A549 (cell line): Measurements from ENCODE around the gene ZBP1. TPM values are rescaled to one million over a fixed set of nuclear protein-coding genes. Genes with fewer than 3 reads are reported as not detected.
A peak's percentile ranks its signal among the peaks of the same experiment; 100 is the strongest.

Source experiments
- ATAC-seq, 2 experiments: fragments of 200-7000 bp in 1 of 2; fragments of >200 bp in 1 of 2; cut with Nextera tagmentation in 1 of 2; cut with Tn5 transposase in 1 of 2; 3 replicates each; pipeline versions ENCODE4 v1.8.0 to v1.9.1; 2018 to 2020; ENCODE audit warnings: mild to moderate bottlenecking in 1 of 2, moderate library complexity in 1 of 2
- CTCF ChIA-PET: fragments of 300-600 bp; sonication (Branson Sonifier 250); formaldehyde crosslinking; extraction: SDS; loops from one replicate; lab custom pipeline; 2021; ENCODE audit warnings: antibody characterized with exemption, inconsistent platforms; lab: Yijun Ruan, JAX
- POLR2A ChIA-PET: fragments of 350-600 bp; formaldehyde crosslinking; extraction: SDS; loops from one replicate; lab custom pipeline; 2021; ENCODE audit warnings: antibody characterized with exemption, inconsistent platforms; lab: Yijun Ruan, JAX
- DNase-seq, 2 experiments: peaks; one replicate each; pipeline versions ENCODE4 v3.0.0 to v3.0.0-alpha.2; 2011 to 2016; ENCODE audit warnings: low read depth in 1 of 2, low spot score in 1 of 2
- FAIRE-seq: peaks from 2 replicates; lab custom pipeline; 2011; peaks lifted over from hg19 to GRCh38; lab: Jason Lieb, UNC
- H3K27ac ChIP-seq, 2 experiments: fragments of >200 bp; sonication (Bioruptor Twin); formaldehyde crosslinking; 3 replicates each; pipeline ENCODE4 v1.5.1; 2016 to 2017
- H3K4me1 ChIP-seq: fragments of >200 bp; sonication (Bioruptor Twin); formaldehyde crosslinking; 3 replicates; pipeline ENCODE4 v1.6.1; 2016
- H3K4me2 ChIP-seq: fragments of >200 bp; sonication (Bioruptor Twin); formaldehyde crosslinking; 3 replicates; pipeline ENCODE4 v1.6.1; 2016
- H3K4me3 ChIP-seq: fragments of >200 bp; sonication (Bioruptor Twin); formaldehyde crosslinking; 3 replicates; pipeline ENCODE4 v1.5.1; 2016
- H3K9me3 ChIP-seq: fragments of >200 bp; sonication (Bioruptor Twin); formaldehyde crosslinking; 3 replicates; pipeline ENCODE4 v1.6.1; 2016
- BHLHE40 ChIP-seq: IDR thresholded peaks from 2 replicates; pipeline ENCODE4 v1.6.1; 2012; ENCODE audit warnings: low read depth, low read length, inconsistent platforms
- FOSB ChIP-seq: fragments of 250-450 bp; sonication (Bioruptor Pico); IDR thresholded peaks from 2 replicates; pipeline ENCODE4 v1.5.0; 2020; ENCODE audit warnings: mild to moderate bottlenecking, moderate library complexity
- JUN ChIP-seq, 2 experiments: fragments of >200 bp; sonication (Bioruptor Twin); formaldehyde crosslinking; IDR thresholded peaks; 2 replicates in 1 of 2; 3 replicates in 1 of 2; pipeline ENCODE4 v1.6.1; 2016 to 2017
- JUNB ChIP-seq: fragments of >200 bp; sonication (Bioruptor Twin); formaldehyde crosslinking; IDR thresholded peaks from 2 replicates; pipeline ENCODE4 v1.6.1; 2016
- KDM5A ChIP-seq: fragments of 200-600 bp; sonication (generic); IDR thresholded peaks from 2 replicates; pipeline ENCODE4 v1.6.1; 2016; ENCODE audit warnings: antibody characterized with exemption, mild to moderate bottlenecking
- MAZ ChIP-seq: fragments of 150-350 bp; IDR thresholded peaks from 2 replicates; pipeline ENCODE4 v1.6.1; 2014; ENCODE audit warnings: antibody characterized with exemption, low read depth, low read length, borderline replicate concordance
- MYC ChIP-seq: IDR thresholded peaks from 2 replicates; pipeline ENCODE4 v1.6.1; 2012; ENCODE audit warnings: mild to moderate bottlenecking, inconsistent platforms, low read length, improper control_type of control experiment, borderline replicate concordance
- NFE2L2 ChIP-seq: fragments of 150-350 bp; conservative IDR thresholded peaks from 2 replicates; pipeline ENCODE4 v1.6.1; 2014; ENCODE audit warnings: low read length
- NR3C1 ChIP-seq: fragments of >200 bp; sonication (Bioruptor Twin); formaldehyde crosslinking; IDR thresholded peaks from 3 replicates; pipeline ENCODE4 v1.6.1; 2017
- RAD21 ChIP-seq, 2 experiments: fragments of >200 bp in 1 of 2; sonication (Bioruptor Twin) in 1 of 2; formaldehyde crosslinking in 1 of 2; IDR thresholded peaks in 1 of 2; conservative IDR thresholded peaks in 1 of 2; 2 replicates in 1 of 2; 3 replicates in 1 of 2; pipeline ENCODE4 v1.6.1; 2012 to 2018; ENCODE audit warnings: inconsistent platforms in 1 of 2
- RCOR1 ChIP-seq: fragments of 150-350 bp; IDR thresholded peaks from 2 replicates; pipeline ENCODE4 v1.6.1; 2014; ENCODE audit warnings: antibody characterized with exemption, low read length, low read depth
- ZSCAN20 ChIP-seq: fragments of 250-450 bp; sonication (Bioruptor Pico); IDR thresholded peaks from 2 replicates; pipeline ENCODE4 v1.8.0; 2022; ENCODE audit warnings: mild to moderate bottlenecking, moderate library complexity
- WGBS: methylation state at CpG from one replicate; pipeline ENCODE4 v1.1.6; 2017; ENCODE audit errors: missing lambda C conversion rate; 5-methylcytosine and 5-hydroxymethylcytosine counted together
- polyA plus RNA-seq, 4 experiments: library from polyadenylated mRNA; depleted of rRNA in 3 of 4; stranded (reverse); fragments of >200 nt; fragmentation: RNase III in 1 of 4; extraction: RNeasy Plus Mini Kit Qiagen cat#74134 plus additional on column Dnase treatment in 1 of 4; gene quantifications; 2 replicates in 3 of 4; 3 replicates in 1 of 4; pipeline ENCODE4 v1.2.3, GENCODE V29; 2011 to 2017
- TF ChIP-seq, protein P1 (sequence below): IDR thresholded peaks from 2 replicates; pipeline ENCODE4 v1.6.1; 2012; ENCODE audit warnings: low read depth, borderline replicate concordance
- TF ChIP-seq, protein P2 (sequence below): fragments of 150-350 bp; IDR thresholded peaks from 2 replicates; pipeline ENCODE4 v1.6.1; 2014; ENCODE audit warnings: low read depth, mild to moderate bottlenecking, low read length
- TF ChIP-seq, protein P3 (sequence below): fragments of >200 bp; sonication (Bioruptor Twin); formaldehyde crosslinking; IDR thresholded peaks from 3 replicates; pipeline ENCODE4 v1.5.1; 2016
- TF ChIP-seq, protein P4 (sequence below): fragments of 450-650 bp; IDR thresholded peaks from 2 replicates; pipeline ENCODE4 v1.6.1; 2014; ENCODE audit warnings: antibody characterized with exemption

ZBP1 gene
- polyA plus RNA-seq, 2 of the 4 experiments (the other 2 are of a cell fraction), result 0.05 TPM; not detected in 1

DNA sequence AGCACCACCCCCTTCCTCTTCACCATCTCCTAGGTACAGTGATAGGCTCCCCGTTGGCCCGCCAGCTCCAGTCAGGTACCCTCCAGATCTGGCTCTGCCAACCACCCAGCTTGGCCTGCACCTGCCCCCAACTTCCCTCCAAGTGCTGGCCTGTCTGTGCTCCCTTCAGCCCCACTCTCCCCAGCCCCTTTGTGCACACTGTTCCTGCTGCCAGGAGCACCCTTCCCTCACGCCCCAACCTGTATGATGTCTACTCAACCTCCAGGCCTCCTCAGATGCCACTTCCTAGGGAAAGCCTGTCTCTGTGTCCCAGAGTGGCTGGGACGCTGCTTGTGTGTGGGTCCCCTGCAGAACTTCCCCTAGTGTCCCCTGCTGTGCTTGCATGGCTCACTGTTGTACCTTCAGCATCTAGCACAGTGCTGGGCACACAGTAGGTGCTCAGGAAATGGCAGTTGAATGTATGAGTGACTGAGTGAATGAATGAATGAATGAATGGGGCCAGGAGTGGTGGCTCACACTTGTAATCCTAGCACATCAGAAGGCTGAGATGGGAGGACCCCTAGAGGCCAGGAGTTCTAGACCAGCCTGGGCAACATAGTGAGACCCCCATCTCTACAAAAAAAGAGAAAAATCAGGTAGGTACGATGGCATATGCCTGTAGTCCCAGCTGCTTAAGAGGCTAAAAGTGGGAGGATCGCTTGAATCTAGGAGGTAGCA, 3.0 kb downstream of the ZBP1 start:
- 79% methylated on average over 6 of the region's 6 CpGs for WGBS
- Histone ChIP-seq H3K4me2 (no peak overlapping the region), H3K9me3 (no peaks in the 10 kb centered on the region), H3K27ac (0 out of 6 replicates have a peak overlapping the region, but pooled peaks of 1 of the 2 experiments have one; percentile 18), H3K4me1 (peaks cover 17% of the 10 kb centered on the region), H3K4me3 (no peak overlapping the region)
- ATAC-seq, result no peak
- FAIRE-seq, result no peak
- CTCF ChIA-PET, result interaction anchor here (0.8 to 8.7 kb wide), 7 partner anchors 11 to 592 kb away, joined by 3 to 109 read pairs (median 4); partner anchors contain the start of gene PCK1
- TF ChIP-seq ZSCAN20 (CRISPR knock-in tag), result no peak
- TF ChIP-seq, protein P1, sequence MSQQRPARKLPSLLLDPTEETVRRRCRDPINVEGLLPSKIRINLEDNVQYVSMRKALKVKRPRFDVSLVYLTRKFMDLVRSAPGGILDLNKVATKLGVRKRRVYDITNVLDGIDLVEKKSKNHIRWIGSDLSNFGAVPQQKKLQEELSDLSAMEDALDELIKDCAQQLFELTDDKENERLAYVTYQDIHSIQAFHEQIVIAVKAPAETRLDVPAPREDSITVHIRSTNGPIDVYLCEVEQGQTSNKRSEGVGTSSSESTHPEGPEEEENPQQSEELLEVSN, result no peak
- TF ChIP-seq, protein P2, sequence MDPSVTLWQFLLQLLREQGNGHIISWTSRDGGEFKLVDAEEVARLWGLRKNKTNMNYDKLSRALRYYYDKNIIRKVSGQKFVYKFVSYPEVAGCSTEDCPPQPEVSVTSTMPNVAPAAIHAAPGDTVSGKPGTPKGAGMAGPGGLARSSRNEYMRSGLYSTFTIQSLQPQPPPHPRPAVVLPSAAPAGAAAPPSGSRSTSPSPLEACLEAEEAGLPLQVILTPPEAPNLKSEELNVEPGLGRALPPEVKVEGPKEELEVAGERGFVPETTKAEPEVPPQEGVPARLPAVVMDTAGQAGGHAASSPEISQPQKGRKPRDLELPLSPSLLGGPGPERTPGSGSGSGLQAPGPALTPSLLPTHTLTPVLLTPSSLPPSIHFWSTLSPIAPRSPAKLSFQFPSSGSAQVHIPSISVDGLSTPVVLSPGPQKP, result no peak
- TF ChIP-seq NR3C1, result no peak
- TF ChIP-seq, protein P3, sequence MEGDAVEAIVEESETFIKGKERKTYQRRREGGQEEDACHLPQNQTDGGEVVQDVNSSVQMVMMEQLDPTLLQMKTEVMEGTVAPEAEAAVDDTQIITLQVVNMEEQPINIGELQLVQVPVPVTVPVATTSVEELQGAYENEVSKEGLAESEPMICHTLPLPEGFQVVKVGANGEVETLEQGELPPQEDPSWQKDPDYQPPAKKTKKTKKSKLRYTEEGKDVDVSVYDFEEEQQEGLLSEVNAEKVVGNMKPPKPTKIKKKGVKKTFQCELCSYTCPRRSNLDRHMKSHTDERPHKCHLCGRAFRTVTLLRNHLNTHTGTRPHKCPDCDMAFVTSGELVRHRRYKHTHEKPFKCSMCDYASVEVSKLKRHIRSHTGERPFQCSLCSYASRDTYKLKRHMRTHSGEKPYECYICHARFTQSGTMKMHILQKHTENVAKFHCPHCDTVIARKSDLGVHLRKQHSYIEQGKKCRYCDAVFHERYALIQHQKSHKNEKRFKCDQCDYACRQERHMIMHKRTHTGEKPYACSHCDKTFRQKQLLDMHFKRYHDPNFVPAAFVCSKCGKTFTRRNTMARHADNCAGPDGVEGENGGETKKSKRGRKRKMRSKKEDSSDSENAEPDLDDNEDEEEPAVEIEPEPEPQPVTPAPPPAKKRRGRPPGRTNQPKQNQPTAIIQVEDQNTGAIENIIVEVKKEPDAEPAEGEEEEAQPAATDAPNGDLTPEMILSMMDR, result no peak
- POLR2A ChIA-PET, result no interaction called here
- no peak for DNase-seq

GRCh38 chr20:57616143-57616951, 3.9 kb downstream of the ZBP1 start:
- DNase-seq, result no peak
- ATAC-seq, result no peak
- Histone ChIP-seq H3K4me1 (peaks cover 12% of the 10 kb centered on the region), H3K4me2 (no peak overlapping the region), H3K4me3 (no peak overlapping the region), H3K9me3 (no peaks in the 10 kb centered on the region), H3K27ac (no peak overlapping the region)
- TF ChIP-seq MAZ, result no peak
- TF ChIP-seq NFE2L2, result no peak
- TF ChIP-seq RAD21 (conservative IDR thresholded peaks at IDR 0.05 in 1 of 2, IDR thresholded peaks at IDR 0.05 in 1 of 2), result no peak
- no peak for TF ChIP-seq RCOR1
- TF ChIP-seq MYC, result no peak
- no peak for TF ChIP-seq FOSB (CRISPR knock-in tag)
- TF ChIP-seq, protein P4, sequence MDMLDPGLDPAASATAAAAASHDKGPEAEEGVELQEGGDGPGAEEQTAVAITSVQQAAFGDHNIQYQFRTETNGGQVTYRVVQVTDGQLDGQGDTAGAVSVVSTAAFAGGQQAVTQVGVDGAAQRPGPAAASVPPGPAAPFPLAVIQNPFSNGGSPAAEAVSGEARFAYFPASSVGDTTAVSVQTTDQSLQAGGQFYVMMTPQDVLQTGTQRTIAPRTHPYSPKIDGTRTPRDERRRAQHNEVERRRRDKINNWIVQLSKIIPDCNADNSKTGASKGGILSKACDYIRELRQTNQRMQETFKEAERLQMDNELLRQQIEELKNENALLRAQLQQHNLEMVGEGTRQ, result no peak
- no peak for TF ChIP-seq JUN (IDR thresholded peaks at IDR 0.05)
- TF ChIP-seq KDM5A, result no peak
- TF ChIP-seq BHLHE40, result no peak
- TF ChIP-seq, protein P1, result no peak
- no peak for TF ChIP-seq JUNB
- POLR2A ChIA-PET, result interaction anchor here (0.5 kb wide), 1 partner anchor 10 kb away, joined by 3 read pairs; no protein-coding TSS in a partner anchor
- 66% methylated on average over 11 of the region's 20 CpGs for WGBS
- FAIRE-seq, result no peak
- CTCF ChIA-PET, result interaction anchor here (0.9 to 7.2 kb wide), 6 partner anchors 17 to 593 kb away, joined by 3 to 37 read pairs (median 4); partner anchors contain the start of gene PCK1
